Cardiac muscle cell (in vitro differentiated cells and primary cell): ENCODE results near the gene PIM3. TPM values are rescaled to one million over a fixed set of nuclear protein-coding genes. Genes with fewer than 3 reads are reported as not detected.

Source experiments
- DNase-seq, 2 donors: peaks; one replicate each; pipeline versions ENCODE4 v3.0.0 to v3.0.0-alpha.2; 2010 to 2017; ENCODE audit warnings: low read depth in 1 of 2, low spot score in 1 of 2
- H3K27ac ChIP-seq: fragments of 200-600 bp; sonication (generic); 2 replicates; pipeline ENCODE4 v1.5.1; 2016
- H3K27me3 ChIP-seq: fragments of 200-600 bp; sonication (generic); 2 replicates; pipeline ENCODE4 v1.6.0; 2016; ENCODE audit warnings: control low read depth
- H3K36me3 ChIP-seq: fragments of 200-600 bp; sonication (generic); 2 replicates; pipeline ENCODE4 v1.5.1; 2016; ENCODE audit warnings: control low read depth
- H3K4me1 ChIP-seq: fragments of 200-600 bp; sonication (generic); 2 replicates; pipeline ENCODE4 v1.8.1; 2017; ENCODE audit warnings: low read depth, mild to moderate bottlenecking, mixed run types
- H3K4me3 ChIP-seq: fragments of 200-600 bp; sonication (generic); 2 replicates; pipeline ENCODE4 v1.5.1; 2016; ENCODE audit warnings: mild to moderate bottlenecking
- H3K9me3 ChIP-seq: fragments of 200-600 bp; sonication (generic); 2 replicates; pipeline ENCODE4 v1.5.1; 2017; ENCODE audit warnings: low read depth, mild to moderate bottlenecking, control low read depth
- CTCF ChIP-seq: IDR thresholded peaks from 2 replicates; pipeline ENCODE4 v1.5.1; 2012; ENCODE audit warnings: low read depth, mild to moderate bottlenecking, low read length
- polyA plus RNA-seq: library from polyadenylated mRNA; unstranded; fragments of >200 nt; fragmentation: Nextera tagmentation; extraction: Ambion mirVana; gene quantifications from 2 replicates; pipeline ENCODE4 v1.2.1, GENCODE V29; 2016
- total RNA-seq: library from RNA; depleted of rRNA; stranded (reverse); fragments of >200 nt; gene quantifications from 2 replicates; pipeline ENCODE4 v1.2.3, GENCODE V29; 2016

Gene PIM3
- total and polyA plus RNA-seq, 2 experiments from 2014 or later, result 46.1 to 62.2 TPM

- Histone ChIP-seq H3K4me3 (no peak overlapping the region), H3K9me3 (no peaks in the 10 kb centered on the region), H3K36me3 (no peaks in the 10 kb centered on the region), H3K27me3 (peaks cover 17% of the 10 kb centered on the region), H3K4me1 (peaks cover 10% of the 10 kb centered on the region), H3K27ac (no peak overlapping the region)
- DNase-seq, result peak; percentile 53 to 74
- TF ChIP-seq CTCF, result peak; percentile 47
Observed at GRCh38 chr22:49929211-49929979, 31.2 kb upstream of the PIM3 start.

GRCh38 chr22:49929994-49930575, 30.5 kb upstream of the PIM3 start:
- Histone ChIP-seq H3K27me3 (peaks cover 17% of the 10 kb centered on the region), H3K27ac (no peak overlapping the region), H3K9me3 (no peaks in the 10 kb centered on the region), H3K4me1 (peaks cover 10% of the 10 kb centered on the region), H3K36me3 (no peaks in the 10 kb centered on the region), H3K4me3 (no peak overlapping the region)
- no peak for DNase-seq
- no peak for TF ChIP-seq CTCF

GRCh38 chr22:49930596-49931412, 29.8 kb upstream of the PIM3 start:
- Histone ChIP-seq H3K36me3 (no peaks in the 10 kb centered on the region), H3K4me3 (no peak overlapping the region), H3K4me1 (peaks cover 10% of the 10 kb centered on the region), H3K9me3 (no peaks in the 10 kb centered on the region), H3K27ac (no peak overlapping the region), H3K27me3 (peaks cover 17% of the 10 kb centered on the region)
- peak; percentile 59 to 87 for DNase-seq
- peak; percentile 43 for TF ChIP-seq CTCF

GRCh38 chr22:49933236-49934159, 27.1 kb upstream of the PIM3 start:
- H3K9me3 ChIP-seq, result no peaks in the 10 kb centered on the region
- peak overlapping the region; percentile 67 for H3K27ac ChIP-seq
- peaks cover 35% of the 10 kb centered on the region for H3K4me1 ChIP-seq
- no peak for DNase-seq
- no peaks in the 10 kb centered on the region for H3K36me3 ChIP-seq
- no peak for TF ChIP-seq CTCF
- peaks cover 17% of the 10 kb centered on the region for H3K27me3 ChIP-seq
- no peak overlapping the region for H3K4me3 ChIP-seq
